ENCODE measurements around the gene VANGL1. TPM values are rescaled to one million over a fixed set of nuclear protein-coding genes. Genes with fewer than 3 reads are reported as not detected.

Gene VANGL1
- total RNA-seq, 4 donors from 2014 or later = 17.7 to 33.6 (median 26.2) TPM

- no peaks in the 10 kb centered on the region for H3K9me3 ChIP-seq
- peaks cover 60% of the 10 kb centered on the region for H3K4me1 ChIP-seq
- H3K4me3 ChIP-seq = no peak overlapping the region
- no peak overlapping the region for H3K27ac ChIP-seq
- TF ChIP-seq POLR2A (IDR thresholded peaks at IDR 0.05) (no peak), CTCF (IDR thresholded peaks at IDR 0.05) (no peak), EP300 (IDR thresholded peaks at IDR 0.05) (no peak), POLR2AphosphoS5 (IDR thresholded peaks at IDR 0.05) (no peak)
- no peak for DNase-seq (ENCODE audit: low spot score in 2 of 2)
- WGBS = 54% methylated on average over 2 of the region's 2 CpGs
- H3K27me3 ChIP-seq = no peaks in the 10 kb centered on the region
- H3K36me3 ChIP-seq = peaks cover 2% of the 10 kb centered on the region
These were observed 5.3 kb downstream of the VANGL1 start for GRCh38 chr1:115647047-115647446.

- H3K9me3 ChIP-seq = no peaks in the 10 kb centered on the region
- DNase-seq (ENCODE audit: low spot score in 2 of 2) = no peak
- 65% methylated on average over 2 of the region's 2 CpGs for WGBS
- TF ChIP-seq EP300 (IDR thresholded peaks at IDR 0.05) = no peak
- TF ChIP-seq POLR2AphosphoS5 (IDR thresholded peaks at IDR 0.05) = no peak
- no peak for TF ChIP-seq CTCF (IDR thresholded peaks at IDR 0.05)
- no peak for TF ChIP-seq POLR2A (IDR thresholded peaks at IDR 0.05)
- no peak overlapping the region for H3K4me3 ChIP-seq
- peaks cover 60% of the 10 kb centered on the region for H3K4me1 ChIP-seq
- no peak overlapping the region for H3K27ac ChIP-seq
- no peaks in the 10 kb centered on the region for H3K27me3 ChIP-seq
- peaks cover 3% of the 10 kb centered on the region for H3K36me3 ChIP-seq
These were observed 5.7 kb downstream of the VANGL1 start for GRCh38 chr1:115647507-115647906.

- no peak overlapping the region for H3K4me3 ChIP-seq
- no peak for TF ChIP-seq EP300 (IDR thresholded peaks at IDR 0.05)
- no peak for TF ChIP-seq POLR2AphosphoS5 (IDR thresholded peaks at IDR 0.05)
- TF ChIP-seq CTCF (IDR thresholded peaks at IDR 0.05) = no peak
- TF ChIP-seq POLR2A (IDR thresholded peaks at IDR 0.05) = no peak
- H3K9me3 ChIP-seq = no peaks in the 10 kb centered on the region
- no peaks in the 10 kb centered on the region for H3K27me3 ChIP-seq
- peaks cover 3% of the 10 kb centered on the region for H3K36me3 ChIP-seq
- peaks cover 57% of the 10 kb centered on the region for H3K4me1 ChIP-seq
- 63% methylated on average over 3 of the region's 3 CpGs for WGBS
- no peak for DNase-seq (ENCODE audit: low spot score in 2 of 2)
- no peak overlapping the region for H3K27ac ChIP-seq
These were observed 6.3 kb downstream of the VANGL1 start for GRCh38 chr1:115647919-115648650.

- peaks cover 52% of the 10 kb centered on the region for H3K4me1 ChIP-seq
- no peak overlapping the region for H3K4me3 ChIP-seq
- H3K27me3 ChIP-seq = no peaks in the 10 kb centered on the region
- H3K36me3 ChIP-seq = peaks cover 9% of the 10 kb centered on the region
- DNase-seq (ENCODE audit: low spot score in 2 of 2) = no peak
- 80% methylated on average over 13 of the region's 13 CpGs for WGBS
- no peak overlapping the region for H3K27ac ChIP-seq
- no peaks in the 10 kb centered on the region for H3K9me3 ChIP-seq
- TF ChIP-seq CTCF (IDR thresholded peaks at IDR 0.05) (no peak), POLR2A (IDR thresholded peaks at IDR 0.05) (no peak), POLR2AphosphoS5 (IDR thresholded peaks at IDR 0.05) (no peak), EP300 (IDR thresholded peaks at IDR 0.05) (no peak)
These were observed 7.2 kb downstream of the VANGL1 start for GRCh38 chr1:115648717-115649691.

- no peaks in the 10 kb centered on the region for H3K27me3 ChIP-seq
- H3K4me1 ChIP-seq = peaks cover 55% of the 10 kb centered on the region
- no peak overlapping the region for H3K4me3 ChIP-seq
- no peak for TF ChIP-seq POLR2AphosphoS5 (IDR thresholded peaks at IDR 0.05)
- TF ChIP-seq POLR2A (IDR thresholded peaks at IDR 0.05) = no peak
- TF ChIP-seq CTCF (IDR thresholded peaks at IDR 0.05) = no peak
- no peak for TF ChIP-seq EP300 (IDR thresholded peaks at IDR 0.05)
- DNase-seq (ENCODE audit: low spot score in 2 of 2) = no peak
- H3K27ac ChIP-seq = no peak overlapping the region
- no peaks in the 10 kb centered on the region for H3K9me3 ChIP-seq
- WGBS = 53% methylated on average over 3 of the region's 3 CpGs
- H3K36me3 ChIP-seq = peaks cover 9% of the 10 kb centered on the region
These were observed 8.2 kb downstream of the VANGL1 start for GRCh38 chr1:115649964-115650363.

Data from suprapubic skin (tissue), 4 donors.